Measurements from ENCODE around the gene TOMM70. TPM values are rescaled to one million over a fixed set of nuclear protein-coding genes. Genes with fewer than 3 reads are reported as not detected.
"Not testable (repeated sequence)": the region's sequence is repeated elsewhere in the genome, so short reads cannot be mapped to it uniquely, and the experiment has no call there.

Gene TOMM70
- 10 to 100 TPM; 30.8 to 33.9 TPM for total RNA-seq
- polyA plus RNA-seq = 10 to 100 TPM; 17.1 to 18.9 TPM
- long read RNA-seq, donor 1, full-length matches to known transcripts = 1 of 8 reads
- long read RNA-seq, donor 1, partial matches to known transcripts = 7 of 8 reads
- long read RNA-seq, donor 1, other reads (novel, unspliced or antisense) = 0 of 8 reads
- long read RNA-seq, donor 2, full-length matches to known transcripts = 14 of 26 reads
- long read RNA-seq, donor 2, partial matches to known transcripts = 4 of 26 reads
- long read RNA-seq, donor 2, other reads (novel, unspliced or antisense) = 8 of 26 reads

DNA sequence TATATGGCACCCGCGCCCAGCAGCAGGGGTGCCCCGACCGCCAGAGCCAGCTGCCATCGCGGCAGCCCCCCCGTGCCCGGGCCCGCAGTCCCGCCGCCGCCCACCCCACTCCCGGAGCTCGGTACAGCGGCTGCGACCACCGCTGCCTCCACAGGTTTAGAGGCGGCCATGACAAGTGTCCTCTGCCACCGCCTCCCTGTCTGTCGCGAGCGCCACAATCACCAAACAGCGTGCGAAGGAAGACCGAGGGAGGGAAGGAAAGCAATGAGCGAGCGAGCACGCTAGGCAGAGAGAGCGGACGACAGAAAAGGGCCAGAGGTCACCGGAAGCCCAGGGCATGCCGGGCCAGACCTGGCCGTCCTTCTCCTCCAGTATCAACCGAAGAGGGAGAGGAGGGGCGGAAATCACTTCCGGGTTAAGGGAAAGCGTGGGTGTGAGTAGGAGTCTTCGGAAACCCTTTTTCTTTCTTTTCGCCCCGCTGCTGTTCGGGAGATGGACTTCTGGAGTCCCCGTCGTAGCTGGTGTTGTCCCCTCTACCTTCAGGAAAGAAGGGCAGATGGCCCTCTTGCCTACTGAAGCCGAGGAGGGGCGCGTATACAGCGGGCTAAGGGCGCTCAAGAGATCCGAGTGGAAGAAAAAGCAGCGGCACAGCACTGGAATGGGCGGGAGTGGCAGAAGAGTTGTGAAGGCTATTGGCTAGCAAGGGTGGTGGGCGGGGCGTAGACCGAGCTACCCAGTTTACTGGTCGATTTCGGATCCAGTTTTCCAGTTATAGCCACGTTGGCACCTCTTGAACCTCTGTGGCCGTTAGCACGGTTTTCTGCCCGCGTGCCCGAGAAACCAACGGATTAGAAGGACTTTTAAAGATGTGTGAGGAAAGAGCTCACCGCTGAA is at the start of gene TOMM70, which contains the start of gene LNP1:
TOMM70 (minus strand) TSS at position 310 of the 894 bp plus-strand sequence; CDS start at position 170, 140 bp downstream.
LNP1 (plus strand) TSS at position 760 of the 894 bp plus-strand sequence. CDS start 28,191 bp downstream, outside the sequence.
- H3K4me1 ChIP-seq (ENCODE audit: control insufficient read depth in 1 of 2, insufficient read depth in 2 of 2, low read length in 2 of 2) = no peaks in the 10 kb centered on the region
- DNase-seq (peak; percentile 98 to 99), ATAC-seq (ENCODE audit: low FRiP score) (peak; percentile 99)
- no peaks in the 10 kb centered on the region for H3K9me3 ChIP-seq (ENCODE audit: control insufficient read depth, low read length)
- no peaks in the 10 kb centered on the region for H3K36me3 ChIP-seq (ENCODE audit: control insufficient read depth in 1 of 2, insufficient read depth in 2 of 2, low read length in 1 of 2)
- no peaks in the 10 kb centered on the region for H3K27me3 ChIP-seq (ENCODE audit: control insufficient read depth in 1 of 2, insufficient read depth in 2 of 2, low read length in 1 of 2)
- H3K4me3 ChIP-seq (ENCODE audit: low read length in 2 of 2) = peak within 1 kb of the TSS; percentile 92 to 96
- H3K27ac ChIP-seq (ENCODE audit: low read depth in 1 of 2, low read length in 2 of 2) = peak within 1 kb of the TSS; percentile 34 to 92
- WGBS, 2 donors = 0 to 1% methylated on average over 59 to 64 of the region's 64 CpGs
- intact Hi-C loops (cut with DNase I) = loop anchor here (5.0 to 10.0 kb wide), 2 partner anchors 66 to 91 kb away; partner anchors contain the start of genes NIT2 (in 1 of the 2) and TMEM45A (in 1 of the 2)

DNA sequence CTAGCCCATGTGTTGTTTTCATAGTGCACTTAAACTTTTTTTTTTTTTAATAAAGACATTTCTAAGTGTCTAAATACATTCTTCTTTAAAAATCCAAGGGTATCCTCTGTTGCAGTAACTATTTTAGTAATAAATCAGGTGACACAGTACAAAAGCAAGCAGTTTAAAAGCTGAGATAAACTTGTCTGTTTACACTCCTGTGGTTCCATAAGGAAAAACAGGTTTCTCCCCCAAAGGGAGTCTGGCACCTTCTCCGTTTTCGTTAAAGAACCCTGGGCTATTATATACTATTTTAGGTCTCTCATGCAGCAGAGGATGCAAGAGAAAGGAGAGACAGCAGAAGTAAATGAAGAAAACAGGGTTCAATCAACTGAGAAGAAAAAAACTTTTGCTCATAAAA is 48.3 kb upstream of the TOMM70 start:
- ATAC-seq (ENCODE audit: low FRiP score) (no peak), DNase-seq (no peak)
- intact Hi-C loops (cut with DNase I) = no loop called here
- WGBS, 2 donors = 45 to 51% methylated on average over 2 of the region's 2 CpGs
- Histone ChIP-seq H3K4me1 (ENCODE audit: control insufficient read depth in 1 of 2, insufficient read depth in 2 of 2, low read length in 2 of 2) (no peaks in the 10 kb centered on the region), H3K4me3 (ENCODE audit: low read length in 2 of 2) (no peak overlapping the region), H3K27ac (ENCODE audit: low read depth in 1 of 2, low read length in 2 of 2) (no peak overlapping the region), H3K9me3 (ENCODE audit: control insufficient read depth, low read length) (no peaks in the 10 kb centered on the region), H3K27me3 (ENCODE audit: control insufficient read depth in 1 of 2, insufficient read depth in 2 of 2, low read length in 1 of 2) (no peaks in the 10 kb centered on the region), H3K36me3 (ENCODE audit: control insufficient read depth in 1 of 2, insufficient read depth in 2 of 2, low read length in 1 of 2) (peaks cover 0 to 2% of the 10 kb centered on the region in 2 donors)

DNA sequence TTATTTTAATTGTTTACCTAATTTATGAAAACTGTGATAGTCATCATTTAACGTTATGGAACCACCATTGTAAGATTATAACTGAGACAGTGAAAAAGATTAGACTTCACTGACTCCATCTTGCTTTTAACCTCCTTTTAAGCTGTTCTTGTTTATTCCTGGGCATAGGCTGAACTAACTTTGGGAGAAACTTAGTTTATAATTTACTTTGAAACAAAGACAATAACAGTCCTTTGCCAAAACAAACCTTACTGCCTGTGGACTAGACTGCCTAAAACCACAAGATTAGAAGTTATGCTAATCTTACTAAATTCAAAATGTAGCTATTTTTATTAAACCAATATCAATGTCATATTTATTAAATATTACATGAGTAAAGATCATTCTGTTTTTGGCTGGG is 47.2 kb upstream of the TOMM70 start:
- Histone ChIP-seq H3K27me3 (ENCODE audit: control insufficient read depth in 1 of 2, insufficient read depth in 2 of 2, low read length in 1 of 2) (no peaks in the 10 kb centered on the region), H3K4me3 (ENCODE audit: low read length in 2 of 2) (no peak overlapping the region), H3K27ac (ENCODE audit: low read depth in 1 of 2, low read length in 2 of 2) (no peak overlapping the region), H3K9me3 (ENCODE audit: control insufficient read depth, low read length) (no peaks in the 10 kb centered on the region), H3K4me1 (ENCODE audit: control insufficient read depth in 1 of 2, insufficient read depth in 2 of 2, low read length in 2 of 2) (no peaks in the 10 kb centered on the region), H3K36me3 (ENCODE audit: control insufficient read depth in 1 of 2, insufficient read depth in 2 of 2, low read length in 1 of 2) (peaks cover 0 to 2% of the 10 kb centered on the region in 2 donors)
- DNase-seq (no peak), ATAC-seq (ENCODE audit: low FRiP score) (no peak)
- intact Hi-C loops (cut with DNase I) = no loop called here
- 10 to 21% methylated on average over 1 of the region's 1 CpG for WGBS, 2 donors

DNA sequence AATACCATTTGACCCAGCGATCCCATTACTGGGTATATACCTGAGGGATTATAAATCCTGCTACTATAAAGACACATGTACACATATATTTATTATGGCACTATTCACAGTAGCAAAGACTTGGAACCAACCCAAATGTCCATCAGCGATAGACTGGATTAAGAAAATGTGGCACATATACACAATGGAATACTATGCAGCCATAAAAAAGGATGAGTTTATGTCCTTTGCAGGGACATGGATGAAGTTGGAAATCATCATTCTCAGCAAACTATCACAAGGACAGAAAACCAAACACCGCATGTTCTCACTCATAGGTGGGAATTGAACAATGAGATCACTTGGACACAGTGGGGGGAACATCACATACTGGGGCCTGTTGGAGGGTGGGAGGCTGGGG is 46.2 kb upstream of the TOMM70 start:
- H3K9me3 ChIP-seq (ENCODE audit: control insufficient read depth, low read length); H3K4me3 ChIP-seq (ENCODE audit: low read length in 2 of 2); ATAC-seq (ENCODE audit: low FRiP score); DNase-seq; intact Hi-C loops (cut with DNase I); H3K36me3 ChIP-seq (ENCODE audit: control insufficient read depth in 1 of 2, insufficient read depth in 2 of 2, low read length in 1 of 2); H3K27me3 ChIP-seq (ENCODE audit: control insufficient read depth in 1 of 2, insufficient read depth in 2 of 2, low read length in 1 of 2); H3K4me1 ChIP-seq (ENCODE audit: control insufficient read depth in 1 of 2, insufficient read depth in 2 of 2, low read length in 2 of 2); H3K27ac ChIP-seq (ENCODE audit: low read depth in 1 of 2, low read length in 2 of 2): not testable (repeated sequence)
- 99% methylated on average over 3 of the region's 3 CpGs for WGBS, 2 donors

DNA sequence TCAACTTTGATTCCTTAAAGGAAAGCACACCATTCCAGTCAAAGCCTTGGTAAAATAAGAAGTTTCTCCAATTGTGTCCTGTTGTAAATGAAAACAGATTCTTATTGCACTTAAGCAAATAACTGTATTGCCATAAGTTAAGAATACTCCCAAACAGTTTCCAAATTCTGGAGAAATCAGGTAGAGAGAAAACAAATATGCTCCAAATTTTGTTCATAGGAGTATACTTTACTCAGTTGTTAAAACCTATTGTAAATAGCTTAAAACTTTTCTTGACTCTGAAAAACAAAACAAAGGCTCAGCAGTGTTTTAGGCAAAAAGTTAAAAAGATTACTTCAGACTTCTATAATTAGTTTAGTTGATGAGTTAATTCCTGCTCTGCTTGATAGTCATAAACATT is 42.8 kb upstream of the TOMM70 start:
- intact Hi-C loops (cut with DNase I) = no loop called here
- no peak for DNase-seq
- Histone ChIP-seq H3K36me3 (ENCODE audit: control insufficient read depth in 1 of 2, insufficient read depth in 2 of 2, low read length in 1 of 2) (no peaks in the 10 kb centered on the region), H3K4me3 (ENCODE audit: low read length in 2 of 2) (no peak overlapping the region), H3K4me1 (ENCODE audit: control insufficient read depth in 1 of 2, insufficient read depth in 2 of 2, low read length in 2 of 2) (peaks cover 0 to 2% of the 10 kb centered on the region in 2 donors), H3K27ac (ENCODE audit: low read depth in 1 of 2, low read length in 2 of 2) (no peak overlapping the region), H3K9me3 (ENCODE audit: control insufficient read depth, low read length) (no peaks in the 10 kb centered on the region), H3K27me3 (ENCODE audit: control insufficient read depth in 1 of 2, insufficient read depth in 2 of 2, low read length in 1 of 2) (no peaks in the 10 kb centered on the region)
- ATAC-seq (ENCODE audit: low FRiP score) = no peak

DNA sequence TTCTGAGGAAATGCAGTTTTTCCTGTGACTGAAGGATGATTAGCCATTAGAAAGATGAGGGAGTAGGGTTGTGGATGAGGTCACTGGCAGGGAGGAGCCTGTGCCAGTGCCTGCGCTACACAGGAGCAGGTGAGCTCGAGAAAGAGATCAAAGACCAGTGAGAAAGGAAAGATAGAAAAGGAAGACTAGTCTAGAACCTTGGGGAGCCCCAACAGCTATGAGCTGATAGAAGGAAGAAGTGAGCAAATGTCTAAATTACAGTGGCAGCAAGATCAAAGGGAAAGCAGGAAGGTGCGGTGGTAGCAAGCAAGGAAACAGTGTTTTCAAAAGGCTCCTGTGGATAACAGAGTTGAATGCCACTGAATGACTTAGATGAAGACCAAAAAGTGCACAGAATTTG is 40.0 kb upstream of the TOMM70 start:
- ATAC-seq (ENCODE audit: low FRiP score) = no peak
- H3K9me3 ChIP-seq (ENCODE audit: control insufficient read depth, low read length) = no peaks in the 10 kb centered on the region
- intact Hi-C loops (cut with DNase I) = no loop called here
- H3K4me1 ChIP-seq (ENCODE audit: control insufficient read depth in 1 of 2, insufficient read depth in 2 of 2, low read length in 2 of 2) = peaks cover 0 to 2% of the 10 kb centered on the region in 2 donors
- WGBS, 2 donors = 90 to 96% methylated on average over 3 of the region's 3 CpGs
- no peak for DNase-seq
- H3K27me3 ChIP-seq (ENCODE audit: control insufficient read depth in 1 of 2, insufficient read depth in 2 of 2, low read length in 1 of 2) = no peaks in the 10 kb centered on the region
- no peak overlapping the region for H3K4me3 ChIP-seq (ENCODE audit: low read length in 2 of 2)
- H3K36me3 ChIP-seq (ENCODE audit: control insufficient read depth in 1 of 2, insufficient read depth in 2 of 2, low read length in 1 of 2) = no peaks in the 10 kb centered on the region
- no peak overlapping the region for H3K27ac ChIP-seq (ENCODE audit: low read depth in 1 of 2, low read length in 2 of 2)

DNA sequence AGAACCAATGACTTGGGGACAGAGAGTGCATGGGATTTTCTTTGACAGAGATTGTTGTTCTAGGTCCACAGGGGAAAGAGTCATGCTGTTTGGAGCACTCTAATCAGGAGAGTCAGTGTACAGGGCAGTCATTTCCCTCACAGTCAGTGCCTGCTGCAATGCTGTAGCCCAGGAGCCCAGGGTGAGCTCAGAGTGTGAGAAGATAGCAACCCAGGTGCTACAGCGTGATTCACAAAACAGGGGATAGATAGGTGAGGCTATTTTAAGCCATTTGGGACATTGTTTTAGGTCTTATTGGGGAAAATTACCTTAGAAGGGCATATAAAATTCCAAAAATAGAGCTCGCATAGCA is 37.7 kb upstream of the TOMM70 start:
- peaks cover 0 to 2% of the 10 kb centered on the region in 2 donors for H3K4me1 ChIP-seq (ENCODE audit: control insufficient read depth in 1 of 2, insufficient read depth in 2 of 2, low read length in 2 of 2)
- no peaks in the 10 kb centered on the region for H3K9me3 ChIP-seq (ENCODE audit: control insufficient read depth, low read length)
- no peak overlapping the region for H3K4me3 ChIP-seq (ENCODE audit: low read length in 2 of 2)
- ATAC-seq (ENCODE audit: low FRiP score) (no peak), DNase-seq (no peak)
- intact Hi-C loops (cut with DNase I) = no loop called here
- no peaks in the 10 kb centered on the region for H3K27me3 ChIP-seq (ENCODE audit: control insufficient read depth in 1 of 2, insufficient read depth in 2 of 2, low read length in 1 of 2)
- H3K36me3 ChIP-seq (ENCODE audit: control insufficient read depth in 1 of 2, insufficient read depth in 2 of 2, low read length in 1 of 2) = no peaks in the 10 kb centered on the region
- no peak overlapping the region for H3K27ac ChIP-seq (ENCODE audit: low read depth in 1 of 2, low read length in 2 of 2)
- WGBS, 2 donors = 90 to 94% methylated on average over 2 of the region's 2 CpGs

DNA sequence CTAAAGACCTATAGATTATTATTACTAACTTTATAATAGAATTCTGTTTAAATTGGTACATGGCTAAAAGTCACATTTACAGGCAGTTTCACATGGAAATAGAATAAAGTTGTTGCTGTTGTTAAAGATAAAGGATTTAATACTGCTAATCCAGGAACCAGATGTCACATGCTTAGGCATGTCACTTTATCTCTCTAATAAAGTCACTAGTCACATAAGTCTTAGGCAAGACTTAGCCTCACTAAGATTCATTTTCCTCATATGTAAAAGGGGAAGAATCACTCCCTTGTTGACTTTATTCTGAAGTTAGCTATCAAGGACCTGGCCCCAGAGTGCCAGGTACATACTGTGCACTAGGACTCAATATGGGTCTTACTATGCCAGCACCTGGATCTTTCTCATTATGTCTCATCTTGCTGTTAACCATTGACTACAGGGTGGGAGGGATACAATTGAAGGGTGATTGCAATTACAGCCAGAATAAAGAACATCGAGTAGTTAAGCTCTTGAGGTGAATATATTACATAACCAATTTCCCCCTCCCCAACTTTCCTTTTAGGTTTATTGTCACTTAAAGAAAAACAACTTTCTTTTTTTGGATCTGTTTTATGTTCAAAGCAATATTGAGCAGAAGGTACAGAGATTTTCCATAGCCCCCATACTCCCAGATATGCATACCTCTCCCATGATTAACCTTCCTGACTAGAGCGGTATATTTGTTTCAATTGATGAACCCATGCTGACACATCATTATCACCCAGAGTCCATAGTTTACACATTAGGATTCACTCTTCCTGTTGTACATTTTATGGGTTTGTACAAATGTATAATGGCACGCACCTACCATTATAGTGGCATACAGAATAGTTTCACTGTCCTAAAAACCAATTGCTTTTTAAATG is 37.1 kb upstream of the TOMM70 start:
- H3K27me3 ChIP-seq (ENCODE audit: control insufficient read depth in 1 of 2, insufficient read depth in 2 of 2, low read length in 1 of 2) = no peaks in the 10 kb centered on the region
- WGBS, 2 donors = 95 to 96% methylated on average over 3 of the region's 3 CpGs
- no peak overlapping the region for H3K27ac ChIP-seq (ENCODE audit: low read depth in 1 of 2, low read length in 2 of 2)
- DNase-seq (no peak), ATAC-seq (ENCODE audit: low FRiP score) (no peak)
- H3K9me3 ChIP-seq (ENCODE audit: control insufficient read depth, low read length) = no peaks in the 10 kb centered on the region
- no peak overlapping the region for H3K4me3 ChIP-seq (ENCODE audit: low read length in 2 of 2)
- H3K36me3 ChIP-seq (ENCODE audit: control insufficient read depth in 1 of 2, insufficient read depth in 2 of 2, low read length in 1 of 2) = no peaks in the 10 kb centered on the region
- peaks cover 0 to 2% of the 10 kb centered on the region in 2 donors for H3K4me1 ChIP-seq (ENCODE audit: control insufficient read depth in 1 of 2, insufficient read depth in 2 of 2, low read length in 2 of 2)
- intact Hi-C loops (cut with DNase I) = no loop called here

Data from aorta (tissue), 5 donors.